HUES6 (cell line): Measurements from ENCODE around the gene TMEM170B.

Source experiments
- H3K27ac ChIP-seq: 2 replicates; pipeline ENCODE4 v1.7.0; 2013; ENCODE audit warnings: low read depth, mild to moderate bottlenecking, low read length, inconsistent platforms
- H3K27me3 ChIP-seq: 2 replicates; pipeline ENCODE4 v1.6.1; 2013; ENCODE audit warnings: low read length; ENCODE audit not compliant: control insufficient read depth, insufficient read depth
- H3K36me3 ChIP-seq: 2 replicates; pipeline ENCODE4 v1.6.1; 2013; ENCODE audit warnings: low read length; ENCODE audit not compliant: control insufficient read depth, insufficient read depth
- H3K4me1 ChIP-seq: 2 replicates; pipeline ENCODE4 v1.6.1; 2013; ENCODE audit warnings: low read length; ENCODE audit not compliant: control insufficient read depth, insufficient read depth
- H3K4me3 ChIP-seq: 2 replicates; pipeline ENCODE4 v1.5.1; 2013; ENCODE audit warnings: low read depth, low read length
- H3K9ac ChIP-seq: one replicate; pipeline ENCODE4 v1.6.1; 2013; ENCODE audit warnings: mild to moderate bottlenecking, low read length
- H3K9me3 ChIP-seq: 2 replicates; pipeline ENCODE4 v1.6.1; 2013; ENCODE audit warnings: low read depth, low read length; ENCODE audit not compliant: control insufficient read depth, insufficient read depth

TMEM170B gene

DNA sequence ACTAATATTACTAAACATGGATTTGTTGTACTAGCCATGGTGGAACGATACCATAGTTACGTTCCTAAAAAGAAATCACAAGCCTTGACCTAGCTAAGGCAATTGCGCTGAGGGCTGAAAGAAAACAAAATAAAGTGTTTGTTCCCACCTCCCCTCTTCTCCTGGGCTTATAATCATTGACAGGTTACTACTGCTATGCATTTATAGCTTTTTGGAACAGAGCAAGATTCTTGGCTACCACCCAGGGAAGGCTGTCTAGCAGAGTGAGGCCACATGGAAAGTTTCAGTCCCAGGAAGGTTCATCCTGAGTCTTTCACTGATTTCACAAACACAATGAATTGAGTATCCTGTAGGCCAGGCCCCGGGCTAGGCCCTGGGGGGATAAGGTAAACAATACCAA, 84.6 kb downstream of the TMEM170B start:
- Histone ChIP-seq H3K4me1 (no peaks in the 10 kb centered on the region), H3K36me3 (no peaks in the 10 kb centered on the region), H3K27ac (no peak overlapping the region), H3K9ac (no peak overlapping the region), H3K4me3 (no peak overlapping the region), H3K9me3 (no peaks in the 10 kb centered on the region), H3K27me3 (no peaks in the 10 kb centered on the region)

DNA sequence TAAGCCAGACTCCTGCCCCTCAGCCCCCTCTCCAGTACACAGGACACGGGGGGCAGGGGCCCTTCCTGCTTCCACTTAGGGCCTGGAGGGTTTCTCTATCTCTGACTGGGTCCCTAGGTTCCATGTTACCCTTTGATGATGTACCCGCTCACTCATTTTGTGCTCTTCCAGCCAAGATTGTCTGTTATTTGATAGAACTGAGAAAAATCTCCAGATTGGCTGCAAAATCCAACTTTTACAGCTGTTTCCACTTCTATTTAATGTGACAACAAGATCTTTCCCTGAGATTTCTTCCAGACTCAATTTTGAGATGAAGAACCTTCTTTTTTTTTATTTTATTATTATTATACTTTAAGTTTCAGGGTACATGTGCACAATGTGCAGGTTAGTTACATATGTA, 85.7 kb downstream of the TMEM170B start:
- no peaks in the 10 kb centered on the region for H3K27me3 ChIP-seq
- no peak overlapping the region for H3K27ac ChIP-seq
- no peak overlapping the region for H3K9ac ChIP-seq
- H3K9me3 ChIP-seq: no peaks in the 10 kb centered on the region
- no peaks in the 10 kb centered on the region for H3K4me1 ChIP-seq
- no peaks in the 10 kb centered on the region for H3K36me3 ChIP-seq
- no peak overlapping the region for H3K4me3 ChIP-seq

DNA sequence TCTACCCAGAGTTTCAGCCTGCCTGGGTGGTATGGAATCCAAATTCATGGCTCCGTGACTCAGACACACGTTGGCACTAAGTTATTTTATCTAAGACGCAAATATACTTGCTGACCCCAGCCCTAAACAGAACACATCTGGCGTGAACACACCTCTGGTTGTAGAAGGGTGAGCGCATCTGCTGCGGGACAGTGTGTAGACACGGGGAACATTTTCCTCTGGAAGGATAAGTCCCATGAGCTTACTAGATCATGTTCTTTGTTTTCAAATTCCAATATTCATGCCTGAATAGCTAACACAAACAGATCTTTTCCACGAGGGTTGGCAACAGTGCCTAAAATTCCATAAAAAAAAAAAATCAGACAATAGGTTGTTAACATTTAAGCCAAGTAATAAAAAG, 87.8 kb downstream of the TMEM170B start:
- Histone ChIP-seq H3K9ac (no peak overlapping the region), H3K4me1 (no peaks in the 10 kb centered on the region), H3K36me3 (no peaks in the 10 kb centered on the region), H3K27me3 (no peaks in the 10 kb centered on the region), H3K9me3 (no peaks in the 10 kb centered on the region), H3K27ac (no peak overlapping the region), H3K4me3 (no peak overlapping the region)

DNA sequence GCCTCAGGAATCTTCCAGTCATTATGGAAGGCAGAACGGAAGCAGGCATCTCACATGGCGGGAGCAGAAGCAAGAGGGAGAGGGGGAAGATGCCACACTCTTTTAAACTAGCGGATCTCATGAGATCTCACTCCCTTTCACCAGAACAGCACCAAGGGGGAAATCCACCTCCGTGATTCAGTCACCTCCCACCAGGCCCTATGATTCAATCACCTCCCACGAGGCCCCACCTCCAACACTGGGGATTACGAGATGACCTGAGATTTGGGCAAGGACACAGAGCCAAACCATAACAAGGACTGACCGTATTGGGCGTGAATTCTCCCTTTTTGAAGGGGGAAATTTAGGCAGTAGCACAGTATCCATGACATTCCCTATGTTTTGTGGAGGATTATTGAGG, 88.8 kb downstream of the TMEM170B start:
- no peak overlapping the region for H3K4me3 ChIP-seq
- H3K9ac ChIP-seq: no peak overlapping the region
- H3K27ac ChIP-seq: no peak overlapping the region
- H3K27me3 ChIP-seq: no peaks in the 10 kb centered on the region
- H3K4me1 ChIP-seq: no peaks in the 10 kb centered on the region
- no peaks in the 10 kb centered on the region for H3K36me3 ChIP-seq
- no peaks in the 10 kb centered on the region for H3K9me3 ChIP-seq

DNA sequence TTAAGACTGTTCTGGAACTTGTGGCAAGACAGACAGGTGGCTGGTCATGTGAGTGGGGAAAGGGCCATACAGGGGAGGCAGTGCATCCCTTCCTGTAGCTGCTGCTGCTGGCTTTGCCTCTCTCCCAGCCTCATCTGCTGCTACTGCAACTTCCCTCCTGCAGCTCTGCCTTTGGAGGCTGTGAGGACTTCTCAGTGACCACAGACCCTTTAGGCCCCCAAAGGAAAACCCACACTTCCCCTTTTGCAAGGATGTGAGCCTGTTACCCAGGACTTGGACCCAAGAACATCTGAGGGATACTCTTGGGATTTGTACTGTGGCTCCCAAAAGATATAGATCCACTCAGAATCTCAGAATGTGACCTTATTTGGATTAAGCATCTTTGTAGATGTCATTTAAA, 91.0 kb downstream of the TMEM170B start:
- H3K4me3 ChIP-seq: no peak overlapping the region
- no peak overlapping the region for H3K9ac ChIP-seq
- no peaks in the 10 kb centered on the region for H3K27me3 ChIP-seq
- no peak overlapping the region for H3K27ac ChIP-seq
- no peaks in the 10 kb centered on the region for H3K36me3 ChIP-seq
- no peaks in the 10 kb centered on the region for H3K9me3 ChIP-seq
- peaks cover 3% of the 10 kb centered on the region; the same call in 1 of the 2 replicates for H3K4me1 ChIP-seq

DNA sequence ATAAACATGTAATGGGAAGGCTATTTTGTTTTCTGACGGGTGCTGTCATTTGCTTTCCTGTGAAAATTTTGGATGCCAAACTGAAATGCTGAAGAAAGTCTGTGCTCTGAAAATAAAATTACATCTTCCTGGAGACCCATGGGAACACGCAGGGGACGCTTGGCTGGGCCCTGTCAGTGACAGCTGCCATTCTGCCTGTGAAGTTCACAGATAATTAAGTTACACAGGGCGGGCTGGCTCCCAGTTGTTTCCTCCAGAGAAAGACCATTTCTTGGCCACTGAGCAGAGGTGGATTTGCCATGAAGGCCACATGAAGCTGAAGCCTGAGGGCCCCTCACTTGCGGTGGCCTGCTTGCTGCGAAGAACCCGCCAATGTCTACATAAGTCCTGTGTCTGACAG, 93.5 kb downstream of the TMEM170B start:
- Histone ChIP-seq H3K4me3 (no peak overlapping the region), H3K4me1 (peaks cover 3% of the 10 kb centered on the region; the same call in 1 of the 2 replicates), H3K27me3 (no peaks in the 10 kb centered on the region), H3K27ac (no peak overlapping the region), H3K9me3 (no peaks in the 10 kb centered on the region), H3K36me3 (no peaks in the 10 kb centered on the region), H3K9ac (no peak overlapping the region)

DNA sequence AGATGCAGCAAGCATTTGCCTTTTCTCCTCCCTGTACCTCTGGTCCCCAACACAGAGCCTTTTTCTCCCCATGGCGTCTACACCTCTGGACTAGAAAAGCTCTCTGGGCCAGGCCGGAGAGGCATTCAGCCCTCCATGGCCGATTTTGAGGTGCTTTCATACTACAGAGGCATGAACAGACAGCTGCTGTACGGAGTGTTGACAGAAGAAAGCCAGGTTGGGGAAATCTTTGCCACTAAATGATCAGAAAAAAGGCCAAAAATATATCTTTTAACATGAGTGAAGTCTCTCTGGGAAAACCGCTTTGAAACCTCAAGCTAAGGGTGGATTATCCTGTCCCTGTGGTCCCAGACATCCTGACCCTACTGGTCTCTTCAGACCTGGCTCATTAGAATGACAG, 94.0 kb downstream of the TMEM170B start:
- Histone ChIP-seq H3K4me1 (peaks cover 3% of the 10 kb centered on the region; the same call in 1 of the 2 replicates), H3K9ac (no peak overlapping the region), H3K9me3 (no peaks in the 10 kb centered on the region), H3K4me3 (no peak overlapping the region), H3K36me3 (no peaks in the 10 kb centered on the region), H3K27ac (no peak overlapping the region), H3K27me3 (no peaks in the 10 kb centered on the region)

DNA sequence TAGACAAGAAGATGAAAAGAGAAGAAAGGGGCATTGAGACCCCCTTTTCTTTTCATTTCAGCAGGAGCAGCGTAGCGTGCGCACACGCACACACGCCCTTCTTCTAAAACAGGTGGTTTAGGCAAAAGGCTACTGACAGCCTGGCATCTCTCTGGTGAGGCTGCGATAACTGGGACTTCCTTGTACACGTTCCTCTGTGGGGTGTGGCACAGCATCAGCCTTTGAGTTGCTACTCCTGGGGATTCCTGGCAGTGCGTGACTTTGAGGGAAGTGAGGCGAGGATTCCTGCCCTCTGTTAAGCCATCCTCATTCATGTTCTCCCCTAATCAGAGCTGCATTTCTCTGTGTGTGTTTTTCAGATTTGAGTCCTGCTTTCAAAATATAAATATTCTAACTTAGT, 94.7 kb downstream of the TMEM170B start:
- no peak overlapping the region for H3K9ac ChIP-seq
- no peaks in the 10 kb centered on the region for H3K9me3 ChIP-seq
- no peak overlapping the region for H3K4me3 ChIP-seq
- no peaks in the 10 kb centered on the region for H3K36me3 ChIP-seq
- H3K27me3 ChIP-seq: no peaks in the 10 kb centered on the region
- H3K4me1 ChIP-seq: peaks cover 3% of the 10 kb centered on the region; the same call in 1 of the 2 replicates
- H3K27ac ChIP-seq: no peak overlapping the region

DNA sequence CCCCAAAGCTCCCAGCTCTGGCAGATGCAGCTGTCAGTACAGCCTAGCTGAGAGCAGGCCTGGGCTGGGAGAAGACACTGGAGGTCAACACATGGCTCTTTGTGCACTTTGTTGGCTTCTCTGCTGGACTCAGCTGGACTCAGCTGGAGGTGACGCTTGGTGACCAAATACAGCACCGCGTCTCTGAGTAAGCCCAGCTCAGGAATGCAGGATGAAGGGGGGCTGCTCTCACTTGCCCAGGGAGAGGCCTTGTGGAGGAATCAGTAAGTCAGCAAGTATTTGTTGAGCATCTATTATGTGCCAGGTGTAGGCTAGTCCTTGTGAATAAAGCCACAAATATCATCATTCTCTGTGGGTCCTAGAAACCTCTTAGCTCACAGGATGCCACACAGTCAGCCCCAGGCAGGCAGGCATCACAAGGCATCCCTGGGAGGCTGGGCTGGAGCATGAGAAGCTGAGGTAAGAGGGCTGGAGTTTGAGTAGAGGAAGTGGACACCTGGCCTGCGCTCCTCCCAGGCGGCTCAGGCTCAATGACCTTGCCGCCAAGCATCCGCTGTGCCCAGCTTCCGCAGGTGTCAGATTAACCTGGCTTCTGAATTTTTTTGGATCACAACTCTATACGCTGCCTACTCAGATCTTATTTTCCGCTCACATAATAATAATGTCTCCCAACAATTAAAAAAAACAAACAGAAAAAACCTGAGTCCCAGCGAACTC, 95.4 kb downstream of the TMEM170B start:
- Histone ChIP-seq H3K4me1 (peaks cover 3% of the 10 kb centered on the region; the same call in 1 of the 2 replicates), H3K36me3 (no peaks in the 10 kb centered on the region), H3K9ac (no peak overlapping the region), H3K4me3 (no peak overlapping the region), H3K27me3 (no peaks in the 10 kb centered on the region), H3K27ac (no peak overlapping the region), H3K9me3 (no peaks in the 10 kb centered on the region)
